Measurements from ENCODE around the gene IGF1R.
"Not testable (repeated sequence)": the region's sequence is repeated elsewhere in the genome, so short reads cannot be mapped to it uniquely, and the experiment has no call there.

IGF1R gene

GRCh38 chr15:98612490-98613110 lies 35.7 kb upstream of the IGF1R start:
- DNase-seq (ENCODE audit: extremely low spot score): no peak
- no peak for TF ChIP-seq CTCF (IDR thresholded peaks at IDR 0.05; ENCODE audit: control extremely low read depth, extremely low read depth, low read depth, missing control alignments)
- ChIA-PET POLR2A (interaction anchor here (0.7 kb wide), 1 partner anchor 243 kb away, joined by 3 read pairs; no protein-coding TSS in a partner anchor), CTCF (no interaction called here)

DNA sequence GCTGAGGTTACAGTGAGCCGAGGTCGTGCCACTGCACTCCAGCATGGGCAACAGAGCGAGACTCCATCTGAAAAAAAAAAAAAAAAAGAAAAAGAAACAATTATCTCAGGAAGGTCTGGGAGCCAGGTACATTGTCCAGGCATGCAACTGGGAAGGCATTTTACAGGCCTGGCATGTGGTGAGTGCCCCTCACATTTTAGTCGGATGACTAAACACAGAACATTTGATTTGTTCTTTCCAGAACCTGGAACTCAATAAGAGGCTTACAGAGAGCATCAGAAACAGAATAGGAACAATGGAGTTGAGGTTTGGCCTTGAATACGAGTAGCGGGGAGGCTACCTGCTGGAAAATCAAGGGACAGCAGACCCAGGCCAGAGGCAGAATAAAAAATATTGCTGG lies 33.7 kb upstream of the IGF1R start:
- DNase-seq (ENCODE audit: extremely low spot score): no peak
- POLR2A ChIA-PET: no interaction called here
- no peak for TF ChIP-seq CTCF (IDR thresholded peaks at IDR 0.05; ENCODE audit: control extremely low read depth, extremely low read depth, low read depth, missing control alignments)
- CTCF ChIA-PET: interaction anchor here (1.1 to 1.5 kb wide), 3 partner anchors 18 to 32 kb away, joined by 3 to 6 read pairs (median 3); no protein-coding TSS in a partner anchor

GRCh38 chr15:98616397-98616796 lies 31.9 kb upstream of the IGF1R start:
- no peak for DNase-seq (ENCODE audit: extremely low spot score)
- ChIA-PET POLR2A (no interaction called here), CTCF (interaction anchor here (1.6 kb wide), 1 partner anchor 97 kb away, joined by 3 read pairs; no protein-coding TSS in a partner anchor)
- no peak for TF ChIP-seq CTCF (IDR thresholded peaks at IDR 0.05; ENCODE audit: control extremely low read depth, extremely low read depth, low read depth, missing control alignments)

GRCh38 chr15:98617328-98617980 lies 30.9 kb upstream of the IGF1R start:
- no peak for TF ChIP-seq CTCF (IDR thresholded peaks at IDR 0.05; ENCODE audit: control extremely low read depth, extremely low read depth, low read depth, missing control alignments)
- DNase-seq (ENCODE audit: extremely low spot score): no peak
- ChIA-PET POLR2A (no interaction called here), CTCF (no interaction called here)

DNA sequence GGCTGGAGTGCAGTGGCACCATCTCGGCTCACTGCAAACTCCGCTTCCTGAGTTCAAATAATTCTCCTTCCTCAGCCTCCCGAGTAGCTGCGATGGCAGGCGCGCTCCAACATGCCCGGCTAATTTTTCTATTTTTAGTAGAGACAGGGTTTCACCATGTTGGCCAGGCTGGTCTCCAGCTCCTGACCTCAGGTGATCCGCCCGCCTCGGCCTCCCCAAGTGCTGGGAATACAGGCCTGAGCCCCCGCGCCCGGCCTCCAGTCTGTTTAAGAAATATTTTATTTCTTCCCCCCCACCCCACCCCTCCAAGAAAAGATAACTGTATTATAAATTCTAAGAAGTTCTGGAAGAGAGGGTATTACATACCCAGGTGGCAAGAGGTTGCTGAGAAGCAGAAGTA lies 29.8 kb upstream of the IGF1R start:
- POLR2A ChIA-PET: interaction anchor here (0.6 kb wide), 1 partner anchor 37 kb away, joined by 3 read pairs; no protein-coding TSS in a partner anchor
- CTCF ChIA-PET; DNase-seq (ENCODE audit: extremely low spot score): not testable (repeated sequence)

- no peak for TF ChIP-seq CTCF (IDR thresholded peaks at IDR 0.05; ENCODE audit: control extremely low read depth, extremely low read depth, low read depth, missing control alignments)
- DNase-seq (ENCODE audit: extremely low spot score): no peak
- POLR2A ChIA-PET: no interaction called here
- CTCF ChIA-PET: no interaction called here
Measured at GRCh38 chr15:98620020-98620419, 28.3 kb upstream of the IGF1R start.

GRCh38 chr15:98621021-98621420 lies 27.3 kb upstream of the IGF1R start:
- CTCF ChIA-PET: no interaction called here
- POLR2A ChIA-PET: no interaction called here
- no peak for DNase-seq (ENCODE audit: extremely low spot score)
- no peak for TF ChIP-seq CTCF (IDR thresholded peaks at IDR 0.05; ENCODE audit: control extremely low read depth, extremely low read depth, low read depth, missing control alignments)

All from GM10248 (cell line).